ENCODE data around the gene VEPH1.

The VEPH1 gene

GRCh38 chr3:157275832-157276231 lies 227.4 kb downstream of the VEPH1 start:
- in situ Hi-C loops (cut with HindIII; ENCODE audit: low sequenced_read_pairs): no loop called here
- no peak overlapping the region for H3K4me3 ChIP-seq (ENCODE audit: low read depth, low read length)
- DNase-seq (ENCODE audit: low read depth): no peak
- TF ChIP-seq CTCF (IDR thresholded peaks at IDR 0.05; ENCODE audit: low read depth, low read length, missing control alignments): no peak

- H3K4me3 ChIP-seq (ENCODE audit: low read depth, low read length): no peak overlapping the region
- no peak for TF ChIP-seq CTCF (IDR thresholded peaks at IDR 0.05; ENCODE audit: low read depth, low read length, missing control alignments)
- in situ Hi-C loops (cut with HindIII; ENCODE audit: low sequenced_read_pairs): no loop called here
- no peak for DNase-seq (ENCODE audit: low read depth)
Measured at GRCh38 chr3:157274644-157275137, 228.5 kb downstream of the VEPH1 start.

GRCh38 chr3:157271283-157271882 lies 231.8 kb downstream of the VEPH1 start:
- in situ Hi-C loops (cut with HindIII; ENCODE audit: low sequenced_read_pairs): no loop called here
- no peak for DNase-seq (ENCODE audit: low read depth)
- TF ChIP-seq CTCF (IDR thresholded peaks at IDR 0.05; ENCODE audit: low read depth, low read length, missing control alignments): no peak
- H3K4me3 ChIP-seq (ENCODE audit: low read depth, low read length): no peak overlapping the region

- no peak overlapping the region for H3K4me3 ChIP-seq (ENCODE audit: low read depth, low read length)
- TF ChIP-seq CTCF (IDR thresholded peaks at IDR 0.05; ENCODE audit: low read depth, low read length, missing control alignments): no peak
- in situ Hi-C loops (cut with HindIII; ENCODE audit: low sequenced_read_pairs): no loop called here
- no peak for DNase-seq (ENCODE audit: low read depth)
Measured at GRCh38 chr3:157268026-157268425, 235.2 kb downstream of the VEPH1 start.

GRCh38 chr3:157265931-157266330 lies 237.3 kb downstream of the VEPH1 start:
- DNase-seq (ENCODE audit: low read depth): no peak
- in situ Hi-C loops (cut with HindIII; ENCODE audit: low sequenced_read_pairs): no loop called here

GRCh38 chr3:157263027-157263426 lies 240.2 kb downstream of the VEPH1 start:
- peak; percentile 64 for DNase-seq (ENCODE audit: low read depth)
- no peak overlapping the region for H3K4me3 ChIP-seq (ENCODE audit: low read depth, low read length)
- TF ChIP-seq CTCF (IDR thresholded peaks at IDR 0.05; ENCODE audit: low read depth, low read length, missing control alignments): no peak
- in situ Hi-C loops (cut with HindIII; ENCODE audit: low sequenced_read_pairs): no loop called here

More at GRCh38 chr3:157265931-157266330, 237.3 kb downstream of the VEPH1 start:
- H3K4me3 ChIP-seq (ENCODE audit: low read depth, low read length): no peak overlapping the region
- no peak for TF ChIP-seq CTCF (IDR thresholded peaks at IDR 0.05; ENCODE audit: low read depth, low read length, missing control alignments)
